Adrenal gland (tissue), 12 donors: Measurements from ENCODE around the gene AP1G2. TPM values are rescaled to one million over a fixed set of nuclear protein-coding genes. Genes with fewer than 3 reads are reported as not detected.

Source experiments
- DNase-seq, 7 donors: peaks; one replicate each; pipeline ENCODE4 v3.0.0-alpha.2; 2019 to 2020
- H3K27ac ChIP-seq, 5 donors: fragments of 200-600 bp; sonication (generic) in 4 of 5; 1 replicate in 3 of 5; 2 replicates in 2 of 5; pipeline versions ENCODE4 v1.5.1 to v1.8.0; 2016 to 2020; ENCODE audit warnings: mild to moderate bottlenecking in 1 of 5
- H3K27me3 ChIP-seq: fragments of 200-600 bp; 2 replicates; pipeline ENCODE4 v1.8.0; 2021
- H3K36me3 ChIP-seq, 2 donors: fragments of 200-600 bp; replicated peaks in 1 of 2; 1 replicate in 1 of 2; 2 replicates in 1 of 2; pipeline versions ENCODE4 v1.5.1 to v1.8.0; 2018 to 2022
- H3K4me1 ChIP-seq, 2 donors: fragments of 200-600 bp; replicated peaks in 1 of 2; 1 replicate in 1 of 2; 2 replicates in 1 of 2; pipeline versions ENCODE4 v1.5.1 to v1.8.0; 2018 to 2021
- H3K4me3 ChIP-seq, 4 donors: fragments of 200-600 bp; sonication (generic) in 3 of 4; one replicate each; pipeline ENCODE4 v1.5.1; 2016 to 2018
- H3K9me3 ChIP-seq, 3 donors: fragments of 200-600 bp; sonication (generic) in 1 of 3; replicated peaks in 1 of 3; 1 replicate in 2 of 3; 2 replicates in 1 of 3; pipeline versions ENCODE4 v1.5.1 to v1.8.0; 2016 to 2021
- POLR2A ChIP-seq, 2 donors: fragments of 450-650 bp; IDR thresholded peaks; one replicate each; pipeline ENCODE4 v1.6.1; 2017; ENCODE audit warnings: antibody characterized with exemption in 2 of 2, mild to moderate bottlenecking in 2 of 2, moderate library complexity in 1 of 2
- WGBS, 4 donors: extraction: QIAGEN DNeasy Blood & Tissue Kit in 2 of 4; methylation state at CpG; one replicate each; pipeline versions ENCODE4 v1.1.5 to v1.1.7; 2013 to 2017; 5-methylcytosine and 5-hydroxymethylcytosine counted together
- intact Hi-C, 2 donors: fragments of 100-400 bp; cut with DNase I; formaldehyde crosslinking; loops; one replicate each; pipeline versions ENCODE4 v1.14.1 to v1.15.0; 2022 to 2023
- polyA plus RNA-seq, 3 donors: library from polyadenylated mRNA; stranded (reverse); fragments of 200-250 nt in 2 of 3; fragments of 350-450 nt in 1 of 3; fragmentation: Illumina TruSeq in 1 of 3; extraction: RNeasy Lipid Tissue Mini Kit (QIAGEN cat#74804) in 1 of 3; gene quantifications; one replicate each; pipeline ENCODE4 v1.2.3, GENCODE V29; 2013 to 2014
- total RNA-seq, 9 donors: library from RNA; depleted of rRNA in 4 of 9; stranded (reverse); fragments of >200 nt in 4 of 9; fragments of 120-200 nt in 1 of 9; fragmentation: NEBNext Ultra II Directional in 1 of 9; extraction: Animal tissue kit (Norgen Biotek cat#: 25700) in 1 of 9; gene quantifications; one replicate each; pipeline versions ENCODE4 v1.1.0 to v1.2.4, GENCODE V29; 2013 to 2023
- TF ChIP-seq, protein P1 (sequence below), 6 experiments: fragments of 450-650 bp in 4 of 6; fragments of 200-600 bp in 2 of 6; sonication (generic) in 1 of 6; IDR thresholded peaks; 1 replicate in 5 of 6; 2 replicates in 1 of 6; pipeline versions ENCODE4 v1.5.1 to v1.8.0; 2016 to 2021; ENCODE audit warnings: antibody characterized with exemption in 6 of 6, mild to moderate bottlenecking in 2 of 6, moderate library complexity in 1 of 6
- donor health status: healthy with polysubstance abuse.
- donor health status: Bipolar disorder and iron deficiency.
- donor health status: DM: yes; HTN: yes; CAD: no.
- donor health status: DM: no; HTN: no; CAD: no.
- donor health status: DM: no; HTN: no; CAD: no.
- donor health status: DM: yes; HTN: yes; CAD: no.

The AP1G2 gene
- total and polyA plus RNA-seq, 12 donors = 27.9 to 587 (median 79.5) TPM

- TF ChIP-seq, protein P1, sequence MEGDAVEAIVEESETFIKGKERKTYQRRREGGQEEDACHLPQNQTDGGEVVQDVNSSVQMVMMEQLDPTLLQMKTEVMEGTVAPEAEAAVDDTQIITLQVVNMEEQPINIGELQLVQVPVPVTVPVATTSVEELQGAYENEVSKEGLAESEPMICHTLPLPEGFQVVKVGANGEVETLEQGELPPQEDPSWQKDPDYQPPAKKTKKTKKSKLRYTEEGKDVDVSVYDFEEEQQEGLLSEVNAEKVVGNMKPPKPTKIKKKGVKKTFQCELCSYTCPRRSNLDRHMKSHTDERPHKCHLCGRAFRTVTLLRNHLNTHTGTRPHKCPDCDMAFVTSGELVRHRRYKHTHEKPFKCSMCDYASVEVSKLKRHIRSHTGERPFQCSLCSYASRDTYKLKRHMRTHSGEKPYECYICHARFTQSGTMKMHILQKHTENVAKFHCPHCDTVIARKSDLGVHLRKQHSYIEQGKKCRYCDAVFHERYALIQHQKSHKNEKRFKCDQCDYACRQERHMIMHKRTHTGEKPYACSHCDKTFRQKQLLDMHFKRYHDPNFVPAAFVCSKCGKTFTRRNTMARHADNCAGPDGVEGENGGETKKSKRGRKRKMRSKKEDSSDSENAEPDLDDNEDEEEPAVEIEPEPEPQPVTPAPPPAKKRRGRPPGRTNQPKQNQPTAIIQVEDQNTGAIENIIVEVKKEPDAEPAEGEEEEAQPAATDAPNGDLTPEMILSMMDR (IDR thresholded peaks at IDR 0.05) = no peak
- no peak for TF ChIP-seq POLR2A (IDR thresholded peaks at IDR 0.05)
- Histone ChIP-seq H3K36me3 (no peaks in the 10 kb centered on the region), H3K4me3 (no peak overlapping the region), H3K27me3 (no peaks in the 10 kb centered on the region), H3K4me1 (peaks cover 0 to 18% of the 10 kb centered on the region in 2 donors), H3K9me3 (no peaks in the 10 kb centered on the region), H3K27ac (peak overlapping the region in 2 of 5 donors; percentile 49 to 52)
- DNase-seq = no peak
- intact Hi-C loops = loop anchor here in 1 of 2 donors (5.0 kb wide), 1 partner anchor 74 kb away; no protein-coding TSS in a partner anchor
- 75 to 88% (median 85%) methylated on average over 4 of the region's 4 CpGs for WGBS, 4 donors
Measured at GRCh38 chr14:23545740-23546365, 21.7 kb downstream of the AP1G2 start.

GRCh38 chr14:23544511-23545447 is 22.8 kb downstream of the AP1G2 start:
- TF ChIP-seq POLR2A (IDR thresholded peaks at IDR 0.05) = no peak
- TF ChIP-seq, protein P1 (IDR thresholded peaks at IDR 0.05) = no peak
- WGBS, 4 donors = 56 to 63% (median 59%) methylated on average over 24 to 25 of the region's 25 CpGs
- H3K9me3 ChIP-seq = no peaks in the 10 kb centered on the region
- peak overlapping the region in 2 of 5 donors; percentile 49 to 52 for H3K27ac ChIP-seq
- DNase-seq = peak in 4 of 7 donors; percentile 21 to 80 (median 46)
- H3K27me3 ChIP-seq = no peaks in the 10 kb centered on the region
- H3K36me3 ChIP-seq = no peaks in the 10 kb centered on the region
- H3K4me1 ChIP-seq = peaks cover 0 to 12% of the 10 kb centered on the region in 2 donors
- H3K4me3 ChIP-seq = no peak overlapping the region
- intact Hi-C loops = loop anchor here in 1 of 2 donors (5.0 kb wide), 1 partner anchor 72 kb away; no protein-coding TSS in a partner anchor

GRCh38 chr14:23543403-23543802 is 24.2 kb downstream of the AP1G2 start:
- Histone ChIP-seq H3K27me3 (no peaks in the 10 kb centered on the region), H3K4me3 (no peak overlapping the region), H3K27ac (no peak overlapping the region), H3K9me3 (no peaks in the 10 kb centered on the region), H3K36me3 (no peaks in the 10 kb centered on the region), H3K4me1 (peaks cover 0 to 16% of the 10 kb centered on the region in 2 donors)
- intact Hi-C loops = no loop called here
- DNase-seq = no peak
- TF ChIP-seq, protein P1 (IDR thresholded peaks at IDR 0.05) = no peak
- TF ChIP-seq POLR2A (IDR thresholded peaks at IDR 0.05) = no peak
- WGBS, 4 donors = 92 to 98% (median 96%) methylated on average over 5 of the region's 5 CpGs

GRCh38 chr14:23542261-23542660 is 25.3 kb downstream of the AP1G2 start:
- Histone ChIP-seq H3K4me3 (no peak overlapping the region), H3K36me3 (no peaks in the 10 kb centered on the region), H3K27ac (no peak overlapping the region), H3K9me3 (no peaks in the 10 kb centered on the region), H3K27me3 (no peaks in the 10 kb centered on the region), H3K4me1 (peaks cover 0 to 9% of the 10 kb centered on the region in 2 donors)
- WGBS, 4 donors = 75 to 89% (median 83%) methylated on average over 5 of the region's 5 CpGs
- TF ChIP-seq POLR2A (IDR thresholded peaks at IDR 0.05) = no peak
- TF ChIP-seq, protein P1 (IDR thresholded peaks at IDR 0.05) = no peak
- no peak for DNase-seq
- intact Hi-C loops = no loop called here
